Thyroid gland (tissue), 4 donors: Measurements from ENCODE around the gene NFATC4.

Experiments
- CTCF ChIP-seq, 6 experiments: fragments of 200-600 bp in 3 of 6; fragments of 450-650 bp in 3 of 6; sonication (generic) in 3 of 6; IDR thresholded peaks; one replicate each; pipeline ENCODE4 v1.5.1; 2016 to 2019; ENCODE audit warnings: antibody characterized with exemption in 6 of 6, mild to moderate bottlenecking in 2 of 6, inconsistent platforms in 1 of 6, moderate library complexity in 1 of 6
- POLR2A ChIP-seq, 2 donors: fragments of 450-650 bp; IDR thresholded peaks; one replicate each; pipeline ENCODE4 v1.6.1; 2017; ENCODE audit warnings: antibody characterized with exemption in 2 of 2, mild to moderate bottlenecking in 2 of 2, moderate library complexity in 1 of 2

- TF ChIP-seq CTCF (IDR thresholded peaks at IDR 0.05) (no peak), POLR2A (IDR thresholded peaks at IDR 0.05) (no peak)
Observed at GRCh38 chr14:24426912-24427536, 59.0 kb downstream of the NFATC4 start.
